Suprapubic skin (tissue), 4 donors: ENCODE results near the gene SPDYE5. TPM values are rescaled to one million over a fixed set of nuclear protein-coding genes. Genes with fewer than 3 reads are reported as not detected.
A peak's percentile ranks its signal among the peaks of the same experiment; 100 is the strongest.

ENCODE experiments used
- DNase-seq, 2 donors: peaks; one replicate each; pipeline ENCODE4 v3.0.0-alpha.2; 2019; ENCODE audit warnings: low spot score in 2 of 2
- H3K27ac ChIP-seq: fragments of 200-600 bp; sonication (generic); one replicate; pipeline ENCODE4 v1.5.1; 2019
- H3K27me3 ChIP-seq: fragments of 200-600 bp; sonication (generic); one replicate; pipeline ENCODE4 v1.5.1; 2019
- H3K36me3 ChIP-seq: fragments of 200-600 bp; sonication (generic); one replicate; pipeline ENCODE4 v1.5.1; 2019
- H3K4me1 ChIP-seq: fragments of 200-600 bp; sonication (generic); one replicate; pipeline ENCODE4 v1.5.1; 2019
- H3K4me3 ChIP-seq: fragments of 200-600 bp; sonication (generic); one replicate; pipeline ENCODE4 v1.5.1; 2019; ENCODE audit warnings: mild to moderate bottlenecking
- H3K9me3 ChIP-seq: fragments of 200-600 bp; sonication (generic); one replicate; pipeline ENCODE4 v1.5.1; 2019
- EP300 ChIP-seq: sonication (generic); formaldehyde crosslinking; IDR thresholded peaks from one replicate; pipeline ENCODE4 v1.6.1; 2017; ENCODE audit warnings: antibody characterized with exemption
- POLR2A ChIP-seq, 2 donors: fragments of 450-650 bp; IDR thresholded peaks; one replicate each; pipeline ENCODE4 v1.6.1; 2017; ENCODE audit warnings: antibody characterized with exemption in 2 of 2, mild to moderate bottlenecking in 2 of 2, moderate library complexity in 2 of 2
- POLR2AphosphoS5 ChIP-seq, 3 donors: sonication (generic); formaldehyde crosslinking; IDR thresholded peaks; one replicate each; pipeline ENCODE4 v1.6.1; 2017; ENCODE audit warnings: antibody characterized with exemption in 3 of 3
- WGBS: methylation state at CpG from one replicate; pipeline ENCODE4 v1.1.5; 2018; 5-methylcytosine and 5-hydroxymethylcytosine counted together
- total RNA-seq, 4 donors: library from RNA; depleted of rRNA; stranded (reverse); fragments of >200 nt; gene quantifications; one replicate each; pipeline ENCODE4 v1.1.0, GENCODE V29; 2016
- TF ChIP-seq, protein P1 (sequence below), 2 donors: fragments of 200-600 bp in 1 of 2; fragments of 450-650 bp in 1 of 2; sonication (generic) in 1 of 2; IDR thresholded peaks; one replicate each; pipeline ENCODE4 v1.5.1; 2016 to 2019; ENCODE audit warnings: antibody characterized with exemption in 2 of 2, mild to moderate bottlenecking in 1 of 2, moderate library complexity in 1 of 2

Gene SPDYE5
- total RNA-seq, 4 donors from 2014 or later = not detected

DNA sequence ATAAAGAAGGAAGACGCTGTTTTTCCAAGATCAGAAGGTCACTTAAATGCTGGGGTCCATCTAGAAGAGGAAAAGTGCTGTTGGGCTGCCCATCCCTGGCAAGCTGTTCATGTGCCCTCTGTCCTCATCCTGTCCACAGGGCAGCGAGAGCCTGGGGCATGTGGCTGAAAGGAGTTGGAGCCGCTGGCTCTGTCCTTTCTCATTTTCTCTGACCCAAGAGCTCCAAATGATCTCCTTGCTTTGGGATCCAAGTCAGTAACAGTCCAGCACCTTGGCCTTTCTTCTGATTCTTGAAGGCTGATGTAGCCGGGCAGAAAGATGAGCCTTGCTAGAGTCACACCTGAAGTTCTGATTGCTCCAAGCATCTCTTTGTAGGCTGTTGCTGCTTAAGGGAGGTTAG, 44.4 kb downstream of the SPDYE5 start:
- 94% methylated on average over 4 of the region's 4 CpGs for whole genome bisulfite sequencing
- H3K9me3 ChIP-seq = no peaks in the 10 kb centered on the region
- peak in 1 of 2 donors; percentile 32 for DNase-seq
- TF ChIP-seq, protein P1, sequence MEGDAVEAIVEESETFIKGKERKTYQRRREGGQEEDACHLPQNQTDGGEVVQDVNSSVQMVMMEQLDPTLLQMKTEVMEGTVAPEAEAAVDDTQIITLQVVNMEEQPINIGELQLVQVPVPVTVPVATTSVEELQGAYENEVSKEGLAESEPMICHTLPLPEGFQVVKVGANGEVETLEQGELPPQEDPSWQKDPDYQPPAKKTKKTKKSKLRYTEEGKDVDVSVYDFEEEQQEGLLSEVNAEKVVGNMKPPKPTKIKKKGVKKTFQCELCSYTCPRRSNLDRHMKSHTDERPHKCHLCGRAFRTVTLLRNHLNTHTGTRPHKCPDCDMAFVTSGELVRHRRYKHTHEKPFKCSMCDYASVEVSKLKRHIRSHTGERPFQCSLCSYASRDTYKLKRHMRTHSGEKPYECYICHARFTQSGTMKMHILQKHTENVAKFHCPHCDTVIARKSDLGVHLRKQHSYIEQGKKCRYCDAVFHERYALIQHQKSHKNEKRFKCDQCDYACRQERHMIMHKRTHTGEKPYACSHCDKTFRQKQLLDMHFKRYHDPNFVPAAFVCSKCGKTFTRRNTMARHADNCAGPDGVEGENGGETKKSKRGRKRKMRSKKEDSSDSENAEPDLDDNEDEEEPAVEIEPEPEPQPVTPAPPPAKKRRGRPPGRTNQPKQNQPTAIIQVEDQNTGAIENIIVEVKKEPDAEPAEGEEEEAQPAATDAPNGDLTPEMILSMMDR (IDR thresholded peaks at IDR 0.05) = no peak
- TF ChIP-seq POLR2AphosphoS5 (IDR thresholded peaks at IDR 0.05) = no peak
- TF ChIP-seq POLR2A (IDR thresholded peaks at IDR 0.05) = no peak
- no peak for TF ChIP-seq EP300
- H3K27me3 ChIP-seq = no peaks in the 10 kb centered on the region
- no peaks in the 10 kb centered on the region for H3K4me1 ChIP-seq
- H3K27ac ChIP-seq = no peak overlapping the region
- H3K36me3 ChIP-seq = peaks cover 54% of the 10 kb centered on the region
- H3K4me3 ChIP-seq = no peak overlapping the region

DNA sequence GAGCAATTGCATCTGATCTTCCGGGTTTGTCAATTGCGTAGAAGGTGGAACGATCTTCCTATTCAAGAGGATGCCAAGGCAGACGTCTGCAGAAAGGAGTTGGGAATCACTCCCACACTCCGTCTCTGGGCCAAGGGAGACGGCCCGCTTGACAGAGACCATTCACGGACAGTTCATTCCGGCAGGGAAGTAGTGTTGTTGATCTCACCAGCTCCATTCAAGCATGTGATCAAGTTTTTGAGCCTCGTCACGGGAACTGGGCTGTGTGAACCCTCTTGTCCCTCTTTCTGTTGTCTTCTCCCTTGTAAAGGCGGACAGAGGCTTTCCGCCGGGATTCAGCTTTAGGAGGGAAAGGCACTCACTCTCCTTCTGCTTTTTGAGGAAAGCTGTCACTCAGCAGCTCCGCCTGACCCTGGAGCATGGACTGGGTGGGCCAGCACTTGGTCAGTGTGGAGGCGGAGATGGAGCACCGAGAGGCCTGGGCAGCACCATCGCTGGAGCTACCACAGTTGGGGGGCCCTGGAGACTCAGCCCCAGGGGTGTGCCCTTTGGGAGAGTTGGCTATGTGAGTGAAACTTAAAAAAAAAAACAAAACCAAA, 44.9 kb downstream of the SPDYE5 start:
- no peak overlapping the region for H3K27ac ChIP-seq
- H3K4me3 ChIP-seq = no peak overlapping the region
- peak in 1 of 2 donors; percentile 52 for DNase-seq
- peaks cover 59% of the 10 kb centered on the region for H3K36me3 ChIP-seq
- TF ChIP-seq POLR2AphosphoS5 (IDR thresholded peaks at IDR 0.05) = no peak
- TF ChIP-seq, protein P1 (IDR thresholded peaks at IDR 0.05) = no peak
- TF ChIP-seq EP300 = no peak
- no peak for TF ChIP-seq POLR2A (IDR thresholded peaks at IDR 0.05)
- H3K4me1 ChIP-seq = no peaks in the 10 kb centered on the region
- H3K27me3 ChIP-seq = no peaks in the 10 kb centered on the region
- no peaks in the 10 kb centered on the region for H3K9me3 ChIP-seq
- WGBS = 92% methylated on average over 16 of the region's 18 CpGs

- TF ChIP-seq POLR2AphosphoS5 (IDR thresholded peaks at IDR 0.05) = no peak
- TF ChIP-seq, protein P1 (IDR thresholded peaks at IDR 0.05) = no peak
- TF ChIP-seq EP300 = no peak
- TF ChIP-seq POLR2A (IDR thresholded peaks at IDR 0.05) = no peak
- Histone ChIP-seq H3K4me3 (no peak overlapping the region), H3K4me1 (no peaks in the 10 kb centered on the region), H3K27ac (no peak overlapping the region), H3K9me3 (no peaks in the 10 kb centered on the region), H3K27me3 (no peaks in the 10 kb centered on the region), H3K36me3 (peaks cover 66% of the 10 kb centered on the region)
- peak in 1 of 2 donors; percentile 31 for DNase-seq
- 87% methylated on average over 5 of the region's 5 CpGs for WGBS
Measured at GRCh38 chr7:75537731-75538130, 45.6 kb downstream of the SPDYE5 start.

DNA sequence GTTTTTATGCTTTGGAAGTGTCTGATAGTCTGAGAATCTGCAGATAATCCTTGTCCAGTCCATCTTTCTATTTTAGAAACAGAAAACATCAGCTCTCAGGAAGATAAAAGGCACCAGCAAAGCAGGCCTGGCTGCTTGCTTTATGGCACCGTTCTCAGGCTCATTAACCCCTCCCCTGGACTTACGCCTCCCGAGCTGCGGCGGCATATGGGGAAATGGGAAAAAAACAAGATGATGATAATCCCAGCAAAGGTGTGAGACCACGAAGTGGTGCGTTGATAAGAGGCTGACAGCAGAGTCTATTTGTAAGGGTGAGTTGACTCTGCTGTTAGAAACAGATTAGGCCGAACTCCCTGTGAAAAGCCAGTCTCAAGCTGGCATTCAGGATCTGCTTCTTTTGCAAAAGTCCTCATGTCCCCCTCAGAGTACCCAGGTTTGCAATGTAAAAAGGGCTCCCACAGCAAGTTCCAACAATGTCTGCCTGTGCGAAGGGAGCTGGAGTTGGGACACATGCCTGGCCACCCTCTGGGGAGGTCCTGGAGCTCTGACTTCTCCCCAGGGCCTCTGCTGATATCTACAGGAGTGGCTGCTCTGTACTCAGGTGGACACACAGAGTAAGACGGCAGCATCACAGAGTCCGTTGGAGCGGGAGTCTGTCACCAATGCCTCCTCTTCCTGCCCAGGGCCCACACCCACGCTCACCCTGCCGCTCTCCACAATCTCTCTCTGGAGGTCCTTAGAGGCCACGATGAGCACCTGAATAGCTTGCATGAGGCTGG, 54.3 kb downstream of the SPDYE5 start:
- Histone ChIP-seq H3K9me3 (no peaks in the 10 kb centered on the region), H3K27ac (no peak overlapping the region), H3K4me3 (no peak overlapping the region), H3K36me3 (peaks cover 78% of the 10 kb centered on the region), H3K4me1 (no peaks in the 10 kb centered on the region), H3K27me3 (no peaks in the 10 kb centered on the region)
- TF ChIP-seq POLR2AphosphoS5 (IDR thresholded peaks at IDR 0.05) = no peak
- TF ChIP-seq EP300 = no peak
- TF ChIP-seq POLR2A (IDR thresholded peaks at IDR 0.05) = no peak
- TF ChIP-seq, protein P1 (IDR thresholded peaks at IDR 0.05) = no peak
- DNase-seq = no peak
- WGBS = 89% methylated on average over 15 of the region's 15 CpGs

Other genes starting within 250 kb of the SPDYE5 start
- 10 to 100 TPM in 1 of 4 donors, 1 to 10 TPM in 3; 2.5 to 10.8 (median 3.8) TPM for gene TRIM73, start 96.7 kb upstream of the SPDYE5 start, total RNA-seq
- gene POM121C, start 6.0 kb upstream of the SPDYE5 start, total RNA-seq = 10 to 100 TPM; 26.1 to 46.8 (median 30.1) TPM
- gene HIP1, start 246.6 kb downstream of the SPDYE5 start, total RNA-seq = 10 to 100 TPM; 16.0 to 29.4 (median 22.3) TPM